ENCODE results near the gene KSR2. TPM values are rescaled to one million over a fixed set of nuclear protein-coding genes. Genes with fewer than 3 reads are reported as not detected.

KSR2 gene
- total RNA-seq, 1 experiment from 2014 or later, result 1.3 TPM

DNA sequence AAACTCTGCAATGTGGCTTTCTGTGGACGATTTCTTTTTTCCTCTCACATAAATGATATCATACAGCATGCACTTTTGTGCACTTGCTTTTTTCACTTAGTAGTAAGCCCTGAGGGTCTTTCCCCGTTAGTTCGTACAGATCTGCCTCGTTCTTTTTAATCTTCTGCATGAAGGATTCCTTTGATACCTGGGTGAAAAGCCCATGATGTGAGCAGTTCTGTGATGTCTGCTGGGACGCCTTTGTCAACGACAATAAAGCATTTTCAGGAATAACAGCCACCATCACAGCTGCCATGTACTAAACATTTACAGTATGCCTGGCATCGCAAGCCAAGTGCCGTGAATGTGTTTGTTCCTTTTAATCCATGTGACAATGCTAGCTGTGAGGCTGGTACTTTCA, 99.2 kb downstream of the KSR2 start:
- Histone ChIP-seq H3K27ac (ENCODE audit: insufficient read length, low read depth, low read length) (no peak overlapping the region), H3K14ac (ENCODE audit: insufficient read depth, low read length) (no peak overlapping the region), H3K9ac (ENCODE audit: extremely low read depth, insufficient read length, low read length) (no peak overlapping the region), H3T11ph (ENCODE audit: low read length) (no peak overlapping the region), H2BK5ac (ENCODE audit: insufficient read length, low read length) (no peak overlapping the region), H2AFZ (ENCODE audit: low read length) (no peak overlapping the region), H3K23ac (ENCODE audit: insufficient read length, low read depth, low read length) (no peak overlapping the region), H2BK20ac (ENCODE audit: low read depth, low read length, poor library complexity, severe bottlenecking) (no peak overlapping the region), H3K18ac (ENCODE audit: insufficient read length, low read depth, low read length) (no peak overlapping the region), H3K79me1 (ENCODE audit: insufficient read depth, low read depth, low read length, poor library complexity, severe bottlenecking) (no peaks in the 10 kb centered on the region), H2AK5ac (ENCODE audit: insufficient read length, low read length) (no peak overlapping the region), H4K20me1 (ENCODE audit: control insufficient read depth, insufficient read depth, insufficient read length) (no peaks in the 10 kb centered on the region), H4K8ac (replicated peaks; ENCODE audit: insufficient read length, low read depth, low read length) (no peak overlapping the region), H2BK120ac (ENCODE audit: low read depth, low read length, poor library complexity, severe bottlenecking) (no peak overlapping the region), H3K4me2 (ENCODE audit: insufficient read depth, insufficient read length, low read length) (no peak overlapping the region), H3K4me1 (ENCODE audit: insufficient read depth, low read length) (no peaks in the 10 kb centered on the region), H3K27me3 (ENCODE audit: insufficient read depth, low read length) (no peaks in the 10 kb centered on the region), H3K23me2 (ENCODE audit: insufficient read length, low read depth, low read length, poor library complexity, severe bottlenecking) (no peaks in the 10 kb centered on the region), H2BK12ac (ENCODE audit: insufficient read length, low read depth, low read length) (no peak overlapping the region), H3K9me3 (ENCODE audit: control insufficient read depth, low read depth, low read length) (peaks cover 5% of the 10 kb centered on the region), H3K4ac (ENCODE audit: low read depth, low read length) (no peak overlapping the region), H3K79me2 (ENCODE audit: insufficient read depth, low read length) (no peaks in the 10 kb centered on the region), H4K91ac (ENCODE audit: insufficient read length, low read depth, low read length) (no peak overlapping the region), H2BK15ac (ENCODE audit: low read depth, low read length) (no peak overlapping the region), H3K56ac (ENCODE audit: insufficient read length, low read depth, low read length) (no peak overlapping the region), H4K5ac (ENCODE audit: insufficient read length, low read depth, low read length) (no peak overlapping the region)
- H3K27ac Mint-ChIP-seq, result no peak overlapping the region
- no peaks in the 10 kb centered on the region for H3K9me3 Mint-ChIP-seq
- DNase-seq, result no peak
- no peaks in the 10 kb centered on the region for H3K27me3 Mint-ChIP-seq (ENCODE audit: low read depth)
- no peak overlapping the region for H3K4me3 Mint-ChIP-seq
- TF ChIP-seq, protein P1, sequence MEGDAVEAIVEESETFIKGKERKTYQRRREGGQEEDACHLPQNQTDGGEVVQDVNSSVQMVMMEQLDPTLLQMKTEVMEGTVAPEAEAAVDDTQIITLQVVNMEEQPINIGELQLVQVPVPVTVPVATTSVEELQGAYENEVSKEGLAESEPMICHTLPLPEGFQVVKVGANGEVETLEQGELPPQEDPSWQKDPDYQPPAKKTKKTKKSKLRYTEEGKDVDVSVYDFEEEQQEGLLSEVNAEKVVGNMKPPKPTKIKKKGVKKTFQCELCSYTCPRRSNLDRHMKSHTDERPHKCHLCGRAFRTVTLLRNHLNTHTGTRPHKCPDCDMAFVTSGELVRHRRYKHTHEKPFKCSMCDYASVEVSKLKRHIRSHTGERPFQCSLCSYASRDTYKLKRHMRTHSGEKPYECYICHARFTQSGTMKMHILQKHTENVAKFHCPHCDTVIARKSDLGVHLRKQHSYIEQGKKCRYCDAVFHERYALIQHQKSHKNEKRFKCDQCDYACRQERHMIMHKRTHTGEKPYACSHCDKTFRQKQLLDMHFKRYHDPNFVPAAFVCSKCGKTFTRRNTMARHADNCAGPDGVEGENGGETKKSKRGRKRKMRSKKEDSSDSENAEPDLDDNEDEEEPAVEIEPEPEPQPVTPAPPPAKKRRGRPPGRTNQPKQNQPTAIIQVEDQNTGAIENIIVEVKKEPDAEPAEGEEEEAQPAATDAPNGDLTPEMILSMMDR (conservative IDR thresholded peaks at IDR 0.05), result no peak
- H3K36me3 Mint-ChIP-seq (ENCODE audit: insufficient read depth in 1 of 3, low read depth in 3 of 3), result no peaks in the 10 kb centered on the region; a peak in 1 of 7 replicates
- WGBS (ENCODE audit: extremely low coverage, insufficient read length, low lambda C conversion rate), result no CpG with 5 or more reads among the region's 8 CpGs
- no peaks in the 10 kb centered on the region for H3K4me1 Mint-ChIP-seq

Data from H9 (cell line).